Erythroblast (primary cell): ENCODE measurements around the gene AFG3L2.

Source experiments
- GATA1 ChIP-seq: IDR thresholded peaks from 2 replicates; pipeline ENCODE4 v1.6.1; 2011; ENCODE audit warnings: low read depth, mild to moderate bottlenecking, control low read depth, low read length, moderate library complexity
- POLR2A ChIP-seq: IDR thresholded peaks from 2 replicates; pipeline ENCODE4 v1.6.1; 2011; ENCODE audit warnings: mild to moderate bottlenecking, low read length

- no peak for TF ChIP-seq POLR2A
- no peak for TF ChIP-seq GATA1
Measured at GRCh38 chr18:12329125-12329698, 47.8 kb downstream of the AFG3L2 start.
